H1 (cell line): ENCODE measurements around the gene ZNF487. TPM values are rescaled to one million over a fixed set of nuclear protein-coding genes. Genes with fewer than 3 reads are reported as not detected.
A peak's percentile ranks its signal among the peaks of the same experiment; 100 is the strongest.

ENCODE experiments used
- ATF3 ChIP-seq: IDR thresholded peaks from 2 replicates; pipeline ENCODE4 v1.6.1; 2011; ENCODE audit warnings: low read depth, mild to moderate bottlenecking, low read length; ENCODE audit not compliant: insufficient read depth
- BRCA1 ChIP-seq: IDR thresholded peaks from 2 replicates; pipeline ENCODE4 v1.6.1; 2012; ENCODE audit warnings: low read depth, low read length, improper control_type of control experiment
- CBX5 ChIP-seq: fragments of 300-800, 300-1000 bp; sonication (generic); IDR thresholded peaks from 2 replicates; pipeline ENCODE4 v1.7.1; 2016; ENCODE audit warnings: antibody characterized with exemption, low read length, low read depth
- CHD2 ChIP-seq: IDR thresholded peaks from 2 replicates; pipeline ENCODE4 v1.6.1; 2012; ENCODE audit warnings: low read length, improper control_type of control experiment
- GABPA ChIP-seq: IDR thresholded peaks from 2 replicates; pipeline ENCODE4 v1.6.1; 2011; ENCODE audit warnings: mild to moderate bottlenecking, low read length, moderate library complexity, borderline replicate concordance; ENCODE audit not compliant: insufficient read depth
- HDAC6 ChIP-seq: IDR thresholded peaks from one replicate; pipeline ENCODE4 v1.7.1; 2012; ENCODE audit warnings: low read depth, mild to moderate bottlenecking, inconsistent platforms, low read length, moderate library complexity
- JUN ChIP-seq: IDR thresholded peaks from 2 replicates; pipeline ENCODE4 v1.6.1; 2011; ENCODE audit warnings: low read depth, mild to moderate bottlenecking, improper control_type of control experiment, low read length
- KDM5A ChIP-seq: fragments of 200-600 bp; IDR thresholded peaks from 2 replicates; pipeline ENCODE4 v1.7.1; 2012; ENCODE audit warnings: mild to moderate bottlenecking, low read length, inconsistent platforms, mixed read lengths
- MAFK ChIP-seq: IDR thresholded peaks from 2 replicates; pipeline ENCODE4 v1.6.1; 2012; ENCODE audit warnings: low read depth, mild to moderate bottlenecking, improper control_type of control experiment, low read length
- MAX ChIP-seq: IDR thresholded peaks from 2 replicates; pipeline ENCODE4 v1.6.1; 2012; ENCODE audit warnings: inconsistent platforms
- NANOG ChIP-seq: IDR thresholded peaks from 2 replicates; pipeline ENCODE4 v1.6.1; 2011; ENCODE audit warnings: low read length, low read depth, mild to moderate bottlenecking, inconsistent platforms; ENCODE audit not compliant: insufficient read depth, poor library complexity, severe bottlenecking
- POLR2AphosphoS5 ChIP-seq: IDR thresholded peaks from 2 replicates; pipeline ENCODE4 v1.6.1; 2011; ENCODE audit warnings: low read depth, low read length
- SRF ChIP-seq: IDR thresholded peaks from 2 replicates; pipeline ENCODE4 v1.6.1; 2011; ENCODE audit warnings: mild to moderate bottlenecking, low read depth, low read length, moderate library complexity
- TCF12 ChIP-seq: IDR thresholded peaks from 2 replicates; pipeline ENCODE4 v1.6.1; 2011; ENCODE audit warnings: low read depth, mild to moderate bottlenecking, low read length
- TEAD4 ChIP-seq: IDR thresholded peaks from 2 replicates; pipeline ENCODE4 v1.6.1; 2012; ENCODE audit warnings: low read depth, low read length, inconsistent platforms, mixed read lengths
- ZNF274 ChIP-seq: IDR thresholded peaks from 2 replicates; pipeline ENCODE4 v1.7.0; 2012; ENCODE audit warnings: low read length, borderline replicate concordance; ENCODE audit errors: extremely low read depth
- polyA plus RNA-seq, 7 experiments: library from polyadenylated mRNA; depleted of rRNA in 3 of 7; stranded (reverse) in 5 of 7; unstranded in 2 of 7; fragments of >200 nt in 5 of 7; fragments of 200-250 nt in 2 of 7; gene quantifications; 1 replicate in 5 of 7; 2 replicates in 1 of 7; 4 replicates in 1 of 7; pipeline versions ENCODE4 v1.2.1 to v1.2.3, GENCODE V29; 2011 to 2013; ENCODE audit warnings: missing spikeins in 2 of 7, mixed read lengths in 2 of 7
- total RNA-seq: library from RNA; stranded (reverse); fragmentation: NEBNext Ultra II Directional; extraction: Animal tissue kit (Norgen Biotek cat#: 25700); gene quantifications from 2 replicates; pipeline ENCODE4 v1.2.1, GENCODE V29; 2021
- TF ChIP-seq, protein P1 (sequence below): IDR thresholded peaks from 2 replicates; pipeline ENCODE4 v1.6.1; 2011; ENCODE audit warnings: low read length, improper control_type of control experiment

Gene ZNF487
- total and polyA plus RNA-seq, 2 of the 8 experiments (the other 6 are each of a cell fraction or from before 2014, with no cell fraction given), result 1.9 to 2.5 TPM

DNA sequence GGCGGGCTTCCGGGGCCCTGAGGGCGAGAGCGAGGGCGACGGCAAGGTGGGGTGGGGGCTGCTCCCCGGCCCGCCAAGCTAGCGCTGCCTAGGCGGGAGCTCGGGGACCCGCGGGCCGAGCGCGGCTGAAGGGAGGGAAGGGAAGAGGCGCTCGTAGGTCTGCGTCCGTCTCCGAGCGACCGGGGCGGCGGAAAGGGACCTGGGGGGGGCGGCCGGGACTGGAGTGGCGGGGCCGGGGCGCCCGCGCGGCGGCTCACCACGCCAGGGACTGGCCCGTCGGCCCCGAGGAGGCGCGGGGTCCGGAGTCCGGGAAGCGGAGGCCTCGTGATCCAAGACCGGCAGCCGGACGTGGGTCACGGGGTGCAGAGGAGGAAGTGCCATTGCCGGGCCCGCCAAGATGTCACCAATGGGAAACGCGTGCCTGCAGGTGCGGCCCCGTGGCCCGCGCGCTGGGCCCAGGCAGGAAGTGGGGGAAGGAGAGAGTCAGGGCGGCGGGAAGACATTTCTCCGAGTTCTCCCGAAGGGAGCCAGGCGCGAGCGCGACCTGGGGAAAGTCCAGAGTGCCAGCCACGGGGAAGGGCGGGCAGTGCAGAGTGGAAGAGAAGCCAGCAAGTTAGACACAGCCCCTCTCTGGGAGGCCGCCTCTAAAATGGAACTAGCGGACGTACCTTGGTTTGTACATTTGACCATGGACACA lies 39.8 kb upstream of the ZNF487 start (continued):
- TF ChIP-seq MAX, result peak; percentile 98
- TF ChIP-seq ATF3, result no peak
- TF ChIP-seq, protein P1, sequence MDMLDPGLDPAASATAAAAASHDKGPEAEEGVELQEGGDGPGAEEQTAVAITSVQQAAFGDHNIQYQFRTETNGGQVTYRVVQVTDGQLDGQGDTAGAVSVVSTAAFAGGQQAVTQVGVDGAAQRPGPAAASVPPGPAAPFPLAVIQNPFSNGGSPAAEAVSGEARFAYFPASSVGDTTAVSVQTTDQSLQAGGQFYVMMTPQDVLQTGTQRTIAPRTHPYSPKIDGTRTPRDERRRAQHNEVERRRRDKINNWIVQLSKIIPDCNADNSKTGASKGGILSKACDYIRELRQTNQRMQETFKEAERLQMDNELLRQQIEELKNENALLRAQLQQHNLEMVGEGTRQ, result peak; percentile 80
- no peak for TF ChIP-seq NANOG
- TF ChIP-seq BRCA1, result no peak
- TF ChIP-seq JUN, result no peak
- TF ChIP-seq SRF, result no peak
- no peak for TF ChIP-seq ZNF274
- no peak for TF ChIP-seq CHD2
- no peak for TF ChIP-seq CBX5
- peak; percentile 87 for TF ChIP-seq POLR2AphosphoS5
- TF ChIP-seq TCF12, result no peak
- TF ChIP-seq HDAC6, result no peak
- no peak for TF ChIP-seq TEAD4
- TF ChIP-seq KDM5A, result no peak
- no peak for TF ChIP-seq MAFK
- TF ChIP-seq GABPA, result peak; percentile 37; the same call in 1 of the 2 replicates
